Measurements from ENCODE around the gene SALL4. TPM values are rescaled to one million over a fixed set of nuclear protein-coding genes. Genes with fewer than 3 reads are reported as not detected.
"Not testable (repeated sequence)": the region's sequence is repeated elsewhere in the genome, so short reads cannot be mapped to it uniquely, and the experiment has no call there.

Gene SALL4
- total and polyA plus RNA-seq, 2 donors (not counting 1 experiment from before 2014, with no cell fraction given), result 0.15 to 1.5 TPM

DNA sequence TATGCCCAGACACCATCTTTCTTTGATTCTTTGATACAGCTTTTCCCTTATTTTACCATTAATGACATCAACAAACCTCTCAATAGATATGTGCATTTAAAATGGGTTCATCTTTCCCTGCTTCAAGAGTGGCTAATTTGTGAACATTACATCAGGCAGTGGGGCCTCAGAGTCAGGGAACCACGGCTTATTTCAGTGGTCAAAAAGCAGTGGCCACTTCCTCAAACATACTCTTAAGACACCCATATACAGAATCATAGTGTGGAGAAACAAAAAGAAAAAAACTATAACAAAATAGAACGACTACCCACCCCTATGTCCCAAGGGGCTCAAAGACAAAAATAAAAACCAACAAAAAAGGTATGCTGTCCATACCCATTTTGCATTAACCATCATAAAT lies 12.9 kb downstream of the SALL4 start:
- H3K27me3 ChIP-seq (ENCODE audit: control insufficient read depth, insufficient read depth, low read length), result no peaks in the 10 kb centered on the region
- H3K27ac ChIP-seq (ENCODE audit: insufficient read depth, low read length), result no peak overlapping the region
- no peak overlapping the region for H3K4me2 ChIP-seq (ENCODE audit: extremely low read depth, insufficient read depth, low read length)
- no peaks in the 10 kb centered on the region for H3K4me1 ChIP-seq (ENCODE audit: control insufficient read depth, extremely low read depth, insufficient read depth, low read length)
- H4K20me1 ChIP-seq (ENCODE audit: control insufficient read depth, extremely low read depth, insufficient read depth, low read length), result no peaks in the 10 kb centered on the region
- no peaks in the 10 kb centered on the region for H3K79me2 ChIP-seq (ENCODE audit: control insufficient read depth, insufficient read depth, low read length)
- H3K4me3 ChIP-seq (replicated peaks in 1 of 4; ENCODE audit: control extremely low read depth in 1 of 4, insufficient read depth in 1 of 4, low read depth in 3 of 4, low read length in 4 of 4), result no peak overlapping the region
- no peaks in the 10 kb centered on the region for H3K9me3 ChIP-seq (ENCODE audit: control insufficient read depth, insufficient read depth, low read depth, low read length)
- no peak for TF ChIP-seq CTCF (conservative IDR thresholded peaks at IDR 0.05 in 1 of 2, IDR thresholded peaks at IDR 0.05 in 1 of 2; ENCODE audit: low read depth in 1 of 2, low read length in 2 of 2)
- TF ChIP-seq EZH2 (IDR thresholded peaks at IDR 0.05; ENCODE audit: low read length, missing control alignments), result no peak
- H3K9ac ChIP-seq (ENCODE audit: insufficient read depth, low read length), result no peak overlapping the region
- H3K36me3 ChIP-seq (ENCODE audit: control insufficient read depth, insufficient read depth, low read length), result no peaks in the 10 kb centered on the region
- H2AFZ ChIP-seq (ENCODE audit: low read length), result no peak overlapping the region
- no peak for DNase-seq (ENCODE audit: low read depth in 2 of 2)

- no peak for DNase-seq (ENCODE audit: low read depth in 2 of 2)
Measured at GRCh38 chr20:51788822-51789221, 13.5 kb downstream of the SALL4 start.

DNA sequence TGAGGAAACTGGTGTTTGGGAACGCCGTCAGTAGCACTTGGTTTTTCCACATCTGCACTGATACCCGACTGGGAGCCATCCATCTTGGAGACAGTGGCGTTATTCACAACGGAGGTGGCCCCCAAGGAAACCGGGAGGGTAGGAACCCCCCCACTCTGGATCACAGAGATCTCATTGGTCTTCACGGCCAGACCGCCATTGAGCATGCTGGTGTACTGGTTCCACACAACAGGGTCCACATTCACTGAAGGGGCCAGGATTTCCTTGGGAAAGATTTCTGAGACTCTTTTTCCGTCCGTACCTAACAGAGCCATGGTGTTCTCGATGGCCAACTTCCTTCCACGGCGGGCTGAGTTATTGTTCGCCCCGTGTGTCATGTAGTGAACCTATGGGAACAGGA lies 18.0 kb downstream of the SALL4 start:
- Histone ChIP-seq H3K9ac (ENCODE audit: insufficient read depth, low read length) (no peak overlapping the region), H3K9me3 (ENCODE audit: control insufficient read depth, insufficient read depth, low read depth, low read length) (no peaks in the 10 kb centered on the region), H3K4me2 (ENCODE audit: extremely low read depth, insufficient read depth, low read length) (no peak overlapping the region), H3K36me3 (ENCODE audit: control insufficient read depth, insufficient read depth, low read length) (no peaks in the 10 kb centered on the region), H4K20me1 (ENCODE audit: control insufficient read depth, extremely low read depth, insufficient read depth, low read length) (no peaks in the 10 kb centered on the region), H3K79me2 (ENCODE audit: control insufficient read depth, insufficient read depth, low read length) (no peaks in the 10 kb centered on the region), H3K27ac (ENCODE audit: insufficient read depth, low read length) (no peak overlapping the region), H2AFZ (ENCODE audit: low read length) (no peak overlapping the region), H3K4me3 (replicated peaks in 1 of 4; ENCODE audit: control extremely low read depth in 1 of 4, insufficient read depth in 1 of 4, low read depth in 3 of 4, low read length in 4 of 4) (no peak overlapping the region), H3K27me3 (ENCODE audit: control insufficient read depth, insufficient read depth, low read length) (no peaks in the 10 kb centered on the region), H3K4me1 (ENCODE audit: control insufficient read depth, extremely low read depth, insufficient read depth, low read length) (no peaks in the 10 kb centered on the region)
- DNase-seq (ENCODE audit: low read depth in 2 of 2), result no peak
- TF ChIP-seq CTCF (conservative IDR thresholded peaks at IDR 0.05 in 1 of 2, IDR thresholded peaks at IDR 0.05 in 1 of 2; ENCODE audit: low read depth in 1 of 2, low read length in 2 of 2) (no peak), EZH2 (IDR thresholded peaks at IDR 0.05; ENCODE audit: low read length, missing control alignments) (no peak)

More at GRCh38 chr20:51788822-51789221, 13.5 kb downstream of the SALL4 start:
- Histone ChIP-seq H3K9ac (ENCODE audit: insufficient read depth, low read length) (no peak overlapping the region), H4K20me1 (ENCODE audit: control insufficient read depth, extremely low read depth, insufficient read depth, low read length) (no peaks in the 10 kb centered on the region), H3K4me1 (ENCODE audit: control insufficient read depth, extremely low read depth, insufficient read depth, low read length) (no peaks in the 10 kb centered on the region), H3K4me3 (replicated peaks in 1 of 4; ENCODE audit: control extremely low read depth in 1 of 4, insufficient read depth in 1 of 4, low read depth in 3 of 4, low read length in 4 of 4) (no peak overlapping the region), H3K4me2 (ENCODE audit: extremely low read depth, insufficient read depth, low read length) (no peak overlapping the region), H3K27me3 (ENCODE audit: control insufficient read depth, insufficient read depth, low read length) (no peaks in the 10 kb centered on the region), H3K79me2 (ENCODE audit: control insufficient read depth, insufficient read depth, low read length) (no peaks in the 10 kb centered on the region), H3K9me3 (ENCODE audit: control insufficient read depth, insufficient read depth, low read depth, low read length) (no peaks in the 10 kb centered on the region), H3K27ac (ENCODE audit: insufficient read depth, low read length) (no peak overlapping the region), H3K36me3 (ENCODE audit: control insufficient read depth, insufficient read depth, low read length) (no peaks in the 10 kb centered on the region), H2AFZ (ENCODE audit: low read length) (no peak overlapping the region)
- TF ChIP-seq EZH2 (IDR thresholded peaks at IDR 0.05; ENCODE audit: low read length, missing control alignments) (no peak), CTCF (conservative IDR thresholded peaks at IDR 0.05 in 1 of 2, IDR thresholded peaks at IDR 0.05 in 1 of 2; ENCODE audit: low read depth in 1 of 2, low read length in 2 of 2) (no peak)

GRCh38 chr20:51778229-51778759 lies 24.0 kb downstream of the SALL4 start:
- H3K4me1 ChIP-seq (ENCODE audit: control insufficient read depth, extremely low read depth, insufficient read depth, low read length), result not testable (repeated sequence)

More at GRCh38 chr20:51778229-51778759, 24.0 kb downstream of the SALL4 start:
- H2AFZ ChIP-seq (ENCODE audit: low read length); H3K27ac ChIP-seq (ENCODE audit: insufficient read depth, low read length); H3K4me2 ChIP-seq (ENCODE audit: extremely low read depth, insufficient read depth, low read length); DNase-seq (ENCODE audit: low read depth in 2 of 2); H3K79me2 ChIP-seq (ENCODE audit: control insufficient read depth, insufficient read depth, low read length); H3K9ac ChIP-seq (ENCODE audit: insufficient read depth, low read length); H3K27me3 ChIP-seq (ENCODE audit: control insufficient read depth, insufficient read depth, low read length); H4K20me1 ChIP-seq (ENCODE audit: control insufficient read depth, extremely low read depth, insufficient read depth, low read length); H3K9me3 ChIP-seq (ENCODE audit: control insufficient read depth, insufficient read depth, low read depth, low read length); H3K4me3 ChIP-seq (replicated peaks in 1 of 4; ENCODE audit: control extremely low read depth in 1 of 4, insufficient read depth in 1 of 4, low read depth in 3 of 4, low read length in 4 of 4); H3K36me3 ChIP-seq (ENCODE audit: control insufficient read depth, insufficient read depth, low read length): not testable (repeated sequence)
